Thyroid gland (tissue), 4 donors: ENCODE data around the gene ANKHD1. TPM values are rescaled to one million over a fixed set of nuclear protein-coding genes. Genes with fewer than 3 reads are reported as not detected.

Experiments used
- DNase-seq, 2 donors: peaks; one replicate each; pipeline ENCODE4 v3.0.0-alpha.2; 2019
- H3K27ac ChIP-seq, 3 donors: fragments of 200-600 bp; sonication (generic); 1 replicate in 2 of 3; 2 replicates in 1 of 3; pipeline ENCODE4 v1.5.1; 2016 to 2019; ENCODE audit warnings: mild to moderate bottlenecking in 1 of 3, moderate library complexity in 1 of 3
- H3K27me3 ChIP-seq: fragments of 200-600 bp; sonication (generic); one replicate; pipeline ENCODE4 v1.5.1; 2019
- H3K36me3 ChIP-seq, 2 donors: fragments of 200-600 bp; sonication (generic); one replicate each; pipeline ENCODE4 v1.5.1; 2016 to 2019
- H3K4me1 ChIP-seq, 2 donors: fragments of 200-600 bp; sonication (generic); one replicate each; pipeline ENCODE4 v1.5.1; 2017 to 2019
- H3K4me3 ChIP-seq, 3 donors: fragments of 200-600 bp; sonication (generic); replicated peaks in 1 of 3; 1 replicate in 2 of 3; 2 replicates in 1 of 3; pipeline ENCODE4 v1.5.1; 2016; ENCODE audit warnings: mild to moderate bottlenecking in 1 of 3
- H3K9me3 ChIP-seq: fragments of 200-600 bp; sonication (generic); one replicate; pipeline ENCODE4 v1.5.1; 2017
- CTCF ChIP-seq, 6 experiments: fragments of 200-600 bp in 3 of 6; fragments of 450-650 bp in 3 of 6; sonication (generic) in 3 of 6; IDR thresholded peaks; one replicate each; pipeline ENCODE4 v1.5.1; 2016 to 2019; ENCODE audit warnings: antibody characterized with exemption in 6 of 6, mild to moderate bottlenecking in 2 of 6, inconsistent platforms in 1 of 6, moderate library complexity in 1 of 6
- POLR2A ChIP-seq, 2 donors: fragments of 450-650 bp; IDR thresholded peaks; one replicate each; pipeline ENCODE4 v1.6.1; 2017; ENCODE audit warnings: antibody characterized with exemption in 2 of 2, mild to moderate bottlenecking in 2 of 2, moderate library complexity in 1 of 2
- WGBS, 2 donors: methylation state at CpG; one replicate each; pipeline ENCODE4 v1.1.5; 2017; 5-methylcytosine and 5-hydroxymethylcytosine counted together
- intact Hi-C: fragments of 100-400 bp; cut with DNase I; formaldehyde crosslinking; loops from one replicate; pipeline ENCODE4 v1.15.1; 2023
- total RNA-seq, 4 donors: library from RNA; depleted of rRNA; stranded (reverse); fragments of >200 nt; gene quantifications; one replicate each; pipeline ENCODE4 v1.2.3, GENCODE V29; 2016

ANKHD1 gene
- total RNA-seq, 4 donors from 2014 or later, result 148 to 247 (median 163) TPM

DNA sequence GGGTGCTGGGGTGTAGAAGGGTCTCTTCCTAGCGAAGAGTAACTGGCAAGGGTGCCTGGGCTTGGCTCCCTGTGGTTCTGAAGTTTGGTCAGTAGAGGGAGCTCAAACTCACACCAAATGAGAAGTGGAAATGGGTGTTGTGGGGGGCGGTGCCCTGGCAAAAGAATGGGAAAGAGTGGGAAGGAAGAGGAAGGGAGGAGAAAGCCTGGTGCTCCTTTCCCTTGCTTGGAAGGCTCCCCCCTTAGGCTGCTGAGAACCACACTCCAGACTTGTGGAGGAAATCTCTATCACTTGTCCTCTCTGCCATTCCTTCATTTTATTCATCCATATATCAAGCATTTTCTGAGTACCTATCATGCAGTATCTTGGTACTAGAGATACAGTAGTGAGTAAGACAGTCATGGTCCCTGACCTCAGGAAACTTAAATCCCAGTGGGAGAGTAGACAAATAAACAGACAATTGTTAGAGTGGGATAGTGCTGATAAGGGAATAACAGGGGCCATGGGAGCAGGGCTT is 28.6 kb upstream of the ANKHD1 start:
- DNase-seq, result peak; percentile 70 to 78
- TF ChIP-seq CTCF (IDR thresholded peaks at IDR 0.05) (peak; percentile 50 to 86 (median 75)), POLR2A (IDR thresholded peaks at IDR 0.05) (no peak)
- no peak overlapping the region for H3K27ac ChIP-seq
- intact Hi-C loops, result loop anchor here (5.0 to 10.0 kb wide), 2 partner anchors 262 to 344 kb away; partner anchors contain the start of genes CD14 and TMCO6
- no peak overlapping the region for H3K4me3 ChIP-seq
- no peaks in the 10 kb centered on the region for H3K36me3 ChIP-seq
- 7 to 18% methylated on average over 2 of the region's 2 CpGs for WGBS, 2 donors
- no peaks in the 10 kb centered on the region for H3K9me3 ChIP-seq
- H3K4me1 ChIP-seq, result peaks cover 0 to 5% of the 10 kb centered on the region in 2 donors
- no peaks in the 10 kb centered on the region for H3K27me3 ChIP-seq

GRCh38 chr5:140381351-140381750 is 20.3 kb upstream of the ANKHD1 start:
- no peaks in the 10 kb centered on the region for H3K4me1 ChIP-seq

DNA sequence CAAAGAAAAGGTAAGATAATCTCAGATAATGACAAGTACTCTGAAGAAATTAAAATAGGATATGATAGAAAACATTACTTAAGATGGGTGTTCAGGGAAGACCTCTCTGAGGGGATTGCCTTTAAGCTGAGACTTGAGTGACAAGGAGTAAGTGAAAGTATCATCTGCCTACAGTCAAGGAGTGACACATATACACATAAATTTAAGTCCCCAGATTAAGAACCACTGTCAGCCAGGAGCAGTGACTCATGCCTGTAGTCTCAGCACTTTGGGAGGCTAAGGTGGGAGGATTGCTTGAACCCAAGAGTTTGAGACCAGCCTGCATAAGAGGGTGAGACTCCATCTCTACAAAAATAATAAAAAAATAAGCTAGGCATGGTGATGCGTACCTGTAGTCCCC is 19.7 kb upstream of the ANKHD1 start:
- TF ChIP-seq POLR2A (IDR thresholded peaks at IDR 0.05), result no peak
- TF ChIP-seq CTCF (IDR thresholded peaks at IDR 0.05), result no peak
- no peak for DNase-seq
- Histone ChIP-seq H3K4me3 (no peak overlapping the region), H3K27ac (no peak overlapping the region), H3K27me3 (no peaks in the 10 kb centered on the region), H3K4me1 (no peaks in the 10 kb centered on the region), H3K9me3 (no peaks in the 10 kb centered on the region), H3K36me3 (no peaks in the 10 kb centered on the region)
- WGBS, 2 donors, result 91 to 92% methylated on average over 1 of the region's 1 CpG
- intact Hi-C loops, result no loop called here

More at GRCh38 chr5:140381351-140381750, 20.3 kb upstream of the ANKHD1 start:
- no peak for DNase-seq
- Histone ChIP-seq H3K9me3 (no peaks in the 10 kb centered on the region), H3K4me3 (no peak overlapping the region), H3K27ac (no peak overlapping the region), H3K36me3 (no peaks in the 10 kb centered on the region), H3K27me3 (no peaks in the 10 kb centered on the region)
- 87 to 96% methylated on average over 4 of the region's 4 CpGs for WGBS, 2 donors
- intact Hi-C loops, result no loop called here
- TF ChIP-seq CTCF (IDR thresholded peaks at IDR 0.05) (no peak), POLR2A (IDR thresholded peaks at IDR 0.05) (no peak)

- no peak for DNase-seq
- intact Hi-C loops, result no loop called here
- no peaks in the 10 kb centered on the region for H3K27me3 ChIP-seq
Measured at GRCh38 chr5:140382866-140383265, 18.8 kb upstream of the ANKHD1 start.

More at GRCh38 chr5:140382866-140383265, 18.8 kb upstream of the ANKHD1 start:
- TF ChIP-seq POLR2A (IDR thresholded peaks at IDR 0.05), result no peak
- TF ChIP-seq CTCF (IDR thresholded peaks at IDR 0.05), result no peak
- Histone ChIP-seq H3K4me1 (no peaks in the 10 kb centered on the region), H3K36me3 (no peaks in the 10 kb centered on the region), H3K27ac (no peak overlapping the region), H3K9me3 (no peaks in the 10 kb centered on the region), H3K4me3 (no peak overlapping the region)
